ENCODE data around the gene KIF9. TPM values are rescaled to one million over a fixed set of nuclear protein-coding genes. Genes with fewer than 3 reads are reported as not detected.
"Not testable (repeated sequence)": the region's sequence is repeated elsewhere in the genome, so short reads cannot be mapped to it uniquely, and the experiment has no call there.

The KIF9 gene
- total RNA-seq, 2 experiments from 2014 or later, result 8.2 to 8.3 TPM

GRCh38 chr3:47309231-47309630, 26.6 kb upstream of the KIF9 start:
- DNase-seq; H3K9me3 Mint-ChIP-seq (ENCODE audit: insufficient read depth); H3K27ac Mint-ChIP-seq; H3K27me3 Mint-ChIP-seq (ENCODE audit: low read depth); POLR2A ChIA-PET; ATAC-seq; CTCF ChIA-PET; H3K4me3 Mint-ChIP-seq; H3K4me1 Mint-ChIP-seq (ENCODE audit: low read depth): not testable (repeated sequence)
- H3K36me3 Mint-ChIP-seq (ENCODE audit: low read depth), result peaks cover 29% of the 10 kb centered on the region

GRCh38 chr3:47306022-47306421, 23.4 kb upstream of the KIF9 start:
- DNase-seq (no peak), ATAC-seq (no peak)
- H3K4me3 Mint-ChIP-seq, result no peak overlapping the region
- peaks cover 43% of the 10 kb centered on the region for H3K36me3 Mint-ChIP-seq (ENCODE audit: low read depth)
- ChIA-PET POLR2A (no interaction called here), CTCF (interaction anchor here (0.9 kb wide), 1 partner anchor 19 kb away, joined by 3 read pairs; no protein-coding TSS in a partner anchor)
- H3K9me3 Mint-ChIP-seq (ENCODE audit: insufficient read depth), result no peaks in the 10 kb centered on the region
- no peaks in the 10 kb centered on the region for H3K27me3 Mint-ChIP-seq (ENCODE audit: low read depth)
- H3K4me1 Mint-ChIP-seq (ENCODE audit: low read depth), result no peaks in the 10 kb centered on the region
- H3K27ac Mint-ChIP-seq, result no peak overlapping the region

GRCh38 chr3:47301456-47301855, 18.9 kb upstream of the KIF9 start:
- ATAC-seq (no peak), DNase-seq (no peak)
- CTCF ChIA-PET, result interaction anchor here (0.9 kb wide), 1 partner anchor 11 kb away, joined by 3 read pairs; no protein-coding TSS in a partner anchor
- Mint-ChIP-seq H3K27ac (peak overlapping the region; percentile 11), H3K27me3 (ENCODE audit: low read depth) (no peaks in the 10 kb centered on the region), H3K4me1 (ENCODE audit: low read depth) (peaks cover 13% of the 10 kb centered on the region), H3K4me3 (no peak overlapping the region), H3K36me3 (ENCODE audit: low read depth) (peaks cover 35% of the 10 kb centered on the region), H3K9me3 (ENCODE audit: insufficient read depth) (no peaks in the 10 kb centered on the region)
- POLR2A ChIA-PET, result no interaction called here

- ChIA-PET POLR2A (interaction anchor here (0.6 kb wide), 1 partner anchor 14 kb away, joined by 3 read pairs; no protein-coding TSS in a partner anchor), CTCF (no interaction called here)
- DNase-seq, result no peak
- peaks cover 24% of the 10 kb centered on the region for H3K4me1 Mint-ChIP-seq (ENCODE audit: low read depth)
- ATAC-seq, result no peak
- H3K4me3 Mint-ChIP-seq, result no peak overlapping the region
- no peaks in the 10 kb centered on the region for H3K27me3 Mint-ChIP-seq (ENCODE audit: low read depth)
- H3K36me3 Mint-ChIP-seq (ENCODE audit: low read depth), result peaks cover 27% of the 10 kb centered on the region
- no peak overlapping the region for H3K27ac Mint-ChIP-seq
- H3K9me3 Mint-ChIP-seq (ENCODE audit: insufficient read depth), result no peaks in the 10 kb centered on the region
Measured at GRCh38 chr3:47299381-47300318, 17.1 kb upstream of the KIF9 start.

- peaks cover 24% of the 10 kb centered on the region for H3K36me3 Mint-ChIP-seq (ENCODE audit: low read depth)
- ATAC-seq, result no peak
- CTCF ChIA-PET, result interaction anchor here (0.9 kb wide), 1 partner anchor 16 kb away, joined by 3 read pairs; no protein-coding TSS in a partner anchor
- no peaks in the 10 kb centered on the region for H3K9me3 Mint-ChIP-seq (ENCODE audit: insufficient read depth)
- POLR2A ChIA-PET, result no interaction called here
- H3K27ac Mint-ChIP-seq, result no peak overlapping the region
- H3K4me3 Mint-ChIP-seq, result no peak overlapping the region
- no peaks in the 10 kb centered on the region for H3K27me3 Mint-ChIP-seq (ENCODE audit: low read depth)
- no peak for DNase-seq
- H3K4me1 Mint-ChIP-seq (ENCODE audit: low read depth), result peaks cover 24% of the 10 kb centered on the region
Measured at GRCh38 chr3:47298439-47298838, 15.8 kb upstream of the KIF9 start.

- Mint-ChIP-seq H3K4me3 (no peak overlapping the region), H3K27me3 (ENCODE audit: low read depth) (no peaks in the 10 kb centered on the region), H3K36me3 (ENCODE audit: low read depth) (peaks cover 14% of the 10 kb centered on the region), H3K9me3 (ENCODE audit: insufficient read depth) (no peaks in the 10 kb centered on the region), H3K4me1 (ENCODE audit: low read depth) (peaks cover 24% of the 10 kb centered on the region), H3K27ac (peak overlapping the region; percentile 28)
- ChIA-PET CTCF (interaction anchor here (1.9 kb wide), 1 partner anchor 28 kb away, joined by 4 read pairs; no protein-coding TSS in a partner anchor), POLR2A (no interaction called here)
- peak; percentile 7 for ATAC-seq
- DNase-seq, result no peak
Measured at GRCh38 chr3:47296562-47297302, 14.1 kb upstream of the KIF9 start.

- peak; percentile 29 for ATAC-seq
- peaks cover 11% of the 10 kb centered on the region for H3K36me3 Mint-ChIP-seq (ENCODE audit: low read depth)
- no peaks in the 10 kb centered on the region for H3K9me3 Mint-ChIP-seq (ENCODE audit: insufficient read depth)
- ChIA-PET CTCF (interaction anchor here (1.9 kb wide), 1 partner anchor 28 kb away, joined by 4 read pairs; no protein-coding TSS in a partner anchor), POLR2A (no interaction called here)
- DNase-seq, result no peak
- no peaks in the 10 kb centered on the region for H3K27me3 Mint-ChIP-seq (ENCODE audit: low read depth)
- peaks cover 24% of the 10 kb centered on the region for H3K4me1 Mint-ChIP-seq (ENCODE audit: low read depth)
- no peak overlapping the region for H3K4me3 Mint-ChIP-seq
- H3K27ac Mint-ChIP-seq, result peak overlapping the region; percentile 1
Measured at GRCh38 chr3:47295976-47296375, 13.4 kb upstream of the KIF9 start.

- POLR2A ChIA-PET, result no interaction called here
- peaks cover 24% of the 10 kb centered on the region for H3K4me1 Mint-ChIP-seq (ENCODE audit: low read depth)
- DNase-seq (no peak), ATAC-seq (no peak)
- H3K4me3 Mint-ChIP-seq, result no peak overlapping the region
- CTCF ChIA-PET, result no interaction called here
- H3K27me3 Mint-ChIP-seq (ENCODE audit: low read depth), result no peaks in the 10 kb centered on the region
- no peak overlapping the region for H3K27ac Mint-ChIP-seq
- no peaks in the 10 kb centered on the region for H3K9me3 Mint-ChIP-seq (ENCODE audit: insufficient read depth)
- H3K36me3 Mint-ChIP-seq (ENCODE audit: low read depth), result peaks cover 17% of the 10 kb centered on the region
Measured at GRCh38 chr3:47295322-47295721, 12.7 kb upstream of the KIF9 start.

- DNase-seq (no peak), ATAC-seq (no peak)
- H3K4me3 Mint-ChIP-seq, result no peak overlapping the region
- ChIA-PET POLR2A (no interaction called here), CTCF (no interaction called here)
- no peak overlapping the region for H3K27ac Mint-ChIP-seq
- H3K9me3 Mint-ChIP-seq (ENCODE audit: insufficient read depth), result no peaks in the 10 kb centered on the region
- H3K27me3 Mint-ChIP-seq (ENCODE audit: low read depth), result no peaks in the 10 kb centered on the region
- H3K36me3 Mint-ChIP-seq (ENCODE audit: low read depth), result peaks cover 23% of the 10 kb centered on the region
- H3K4me1 Mint-ChIP-seq (ENCODE audit: low read depth), result peaks cover 24% of the 10 kb centered on the region
Measured at GRCh38 chr3:47294392-47294791, 11.8 kb upstream of the KIF9 start.

- Mint-ChIP-seq H3K27ac (no peak overlapping the region), H3K27me3 (ENCODE audit: low read depth) (no peaks in the 10 kb centered on the region), H3K4me3 (no peak overlapping the region), H3K9me3 (ENCODE audit: insufficient read depth) (no peaks in the 10 kb centered on the region), H3K4me1 (ENCODE audit: low read depth) (peaks cover 24% of the 10 kb centered on the region), H3K36me3 (ENCODE audit: low read depth) (peaks cover 26% of the 10 kb centered on the region)
- ChIA-PET POLR2A (no interaction called here), CTCF (interaction anchor here (1.0 to 1.9 kb wide), 2 partner anchors 10 to 31 kb away, joined by 3 to 4 read pairs; no protein-coding TSS in a partner anchor)
- no peak for ATAC-seq
- DNase-seq, result no peak
Measured at GRCh38 chr3:47293822-47294221, 11.2 kb upstream of the KIF9 start.

- not testable (repeated sequence) for ATAC-seq; DNase-seq; H3K27ac Mint-ChIP-seq; H3K4me3 Mint-ChIP-seq; H3K9me3 Mint-ChIP-seq (ENCODE audit: insufficient read depth); H3K27me3 Mint-ChIP-seq (ENCODE audit: low read depth)
- POLR2A ChIA-PET, result interaction anchor here (2.1 kb wide), 1 partner anchor 9 kb away, joined by 8 read pairs; the partner anchor contains the start of genes KIF9 and KLHL18
- H3K36me3 Mint-ChIP-seq (ENCODE audit: low read depth), result peaks cover 30% of the 10 kb centered on the region
- CTCF ChIA-PET, result interaction anchor here (1.0 to 1.9 kb wide), 6 partner anchors 11 to 222 kb away, joined by 3 to 7 read pairs (median 3); no protein-coding TSS in a partner anchor
- H3K4me1 Mint-ChIP-seq (ENCODE audit: low read depth), result peaks cover 18% of the 10 kb centered on the region
Measured at GRCh38 chr3:47291754-47292420, 9.3 kb upstream of the KIF9 start.
